ENCODE data around the gene RPL3.

DNA sequence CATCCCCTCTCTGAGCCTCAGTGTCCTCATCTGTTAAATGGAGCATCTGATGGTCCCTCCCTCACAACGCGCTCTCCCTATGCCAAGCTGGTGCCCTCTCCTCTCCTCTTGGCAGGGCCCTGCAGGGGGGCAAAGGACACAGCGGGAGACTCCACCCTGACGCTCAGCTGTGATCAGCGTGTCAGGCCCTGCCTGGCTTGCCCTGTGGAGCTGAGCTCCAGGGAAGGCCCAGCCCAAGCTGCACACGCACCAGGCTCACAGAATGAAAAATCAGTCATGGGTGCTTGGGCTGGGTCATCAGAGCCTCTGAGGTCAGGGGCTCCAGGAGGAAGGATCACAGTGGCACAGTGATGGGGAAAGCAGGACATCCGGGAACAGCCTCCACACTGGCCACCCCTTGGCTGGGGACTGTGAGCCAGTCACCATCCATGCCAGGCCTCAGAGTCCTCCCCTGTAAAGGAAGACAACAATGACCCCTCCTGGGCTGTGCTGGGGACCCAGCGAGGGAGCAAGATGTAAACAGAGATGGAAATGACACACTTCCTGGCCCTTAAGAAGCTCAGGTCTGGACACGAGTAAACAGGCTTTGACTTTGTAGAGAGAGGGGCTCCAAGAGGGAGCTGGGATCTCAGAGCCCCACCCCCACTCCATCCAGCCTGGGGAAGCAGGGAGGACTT is 36.6 kb downstream of the RPL3 start:
- TF ChIP-seq CTCF (IDR thresholded peaks at IDR 0.05) (no peak), POLR2A (IDR thresholded peaks at IDR 0.05; ENCODE audit: low read depth) (no peak), POLR2AphosphoS5 (IDR thresholded peaks at IDR 0.05) (peak in 1 of 2 donors; percentile 12), EP300 (IDR thresholded peaks at IDR 0.05) (no peak)

Data from esophagus muscularis mucosa (tissue), 4 donors.